A673 (cell line): Measurements from ENCODE around the gene FOSL1. TPM values are rescaled to one million over a fixed set of nuclear protein-coding genes. Genes with fewer than 3 reads are reported as not detected.

Experiments
- BruUV-seq: library from RNA; stranded (reverse); fragments of 400-500 nt; replicated peaks from 2 replicates; lab custom pipeline; 2021; lab: Mats Ljungman, UMichigan
- CTCF ChIA-PET: fragments of 300-600 bp; sonication (Branson Sonifier 250); formaldehyde crosslinking; loops from one replicate; lab custom pipeline; 2022; ENCODE audit warnings: antibody characterized with exemption; lab: Charles Lee
- POLR2A ChIA-PET: fragments of 300-600 bp; sonication (Branson Sonifier 250); formaldehyde crosslinking; loops from one replicate; lab custom pipeline; 2022; ENCODE audit warnings: antibody characterized with exemption; ENCODE audit not compliant: low non-redundant PET; lab: Charles Lee
- DNase-seq: peaks from one replicate; pipeline ENCODE4 v3.0.0-alpha.2; 2015; ENCODE audit warnings: low spot score
- H3K27ac ChIP-seq: fragments of 200-600 bp; sonication (generic); 2 replicates; pipeline ENCODE4 v1.5.1; 2016; ENCODE audit warnings: mixed run types, low read depth, mild to moderate bottlenecking, mixed read lengths, antibody characterized with exemption, low read length; ENCODE audit not compliant: poor library complexity, severe bottlenecking
- H3K27me3 ChIP-seq: fragments of 200-600 bp; sonication (generic); replicated peaks from 2 replicates; pipeline ENCODE4 v1.6.1; 2017; ENCODE audit warnings: mixed run types, low read depth, mild to moderate bottlenecking, mixed read lengths, antibody characterized with exemption, low read length; ENCODE audit not compliant: insufficient read depth, poor library complexity
- H3K36me3 ChIP-seq: fragments of 200-600 bp; sonication (generic); 2 replicates; pipeline ENCODE4 v1.6.1; 2016; ENCODE audit warnings: mixed run types, mild to moderate bottlenecking, mixed read lengths, antibody characterized with exemption, low read length; ENCODE audit not compliant: insufficient read depth, poor library complexity, severe bottlenecking
- H3K4me1 ChIP-seq: fragments of 200-600 bp; sonication (generic); 2 replicates; pipeline ENCODE4 v1.6.1; 2017; ENCODE audit warnings: mixed run types, mild to moderate bottlenecking, mixed read lengths, antibody characterized with exemption, low read length; ENCODE audit not compliant: insufficient read depth, poor library complexity, severe bottlenecking
- H3K4me3 ChIP-seq: fragments of 200-600 bp; sonication (generic); 2 replicates; pipeline ENCODE4 v1.5.1; 2016; ENCODE audit warnings: low read depth, mixed run types, mild to moderate bottlenecking, mixed read lengths, low read length; ENCODE audit not compliant: poor library complexity, severe bottlenecking
- H3K9me3 ChIP-seq: fragments of 200-600 bp; sonication (generic); 2 replicates; pipeline ENCODE4 v1.6.1; 2016; ENCODE audit warnings: mixed run types, low read depth, mild to moderate bottlenecking, mixed read lengths, antibody characterized with exemption, low read length; ENCODE audit not compliant: poor library complexity, severe bottlenecking
- EZH2 ChIP-seq: fragments of 200-600 bp; sonication (generic); IDR thresholded peaks from 2 replicates; pipeline ENCODE4 v1.6.1; 2017; ENCODE audit warnings: borderline replicate concordance, low read depth, mild to moderate bottlenecking, mixed read lengths, antibody characterized with exemption, low read length; ENCODE audit not compliant: poor library complexity, severe bottlenecking
- intact Hi-C: fragments of 100-400 bp; cut with micrococcal nuclease; formaldehyde crosslinking; loops from one replicate; pipeline ENCODE4 v1.10.0; 2022; ENCODE audit not compliant: unreplicated experiment
- total RNA-seq: library from RNA; stranded (reverse); gene quantifications from 2 replicates; pipeline ENCODE4 v1.2.3, GENCODE V29; 2021
- TF ChIP-seq, protein P1 (sequence below): fragments of 300-800, 200-600 bp; sonication (generic); conservative IDR thresholded peaks from 2 replicates; pipeline ENCODE4 v1.5.1; 2017; ENCODE audit warnings: low read depth, mild to moderate bottlenecking, antibody characterized with exemption, low read length, moderate library complexity, mixed read lengths

FOSL1 gene
- total RNA-seq, 1 experiment from 2014 or later = 29.0 TPM

DNA sequence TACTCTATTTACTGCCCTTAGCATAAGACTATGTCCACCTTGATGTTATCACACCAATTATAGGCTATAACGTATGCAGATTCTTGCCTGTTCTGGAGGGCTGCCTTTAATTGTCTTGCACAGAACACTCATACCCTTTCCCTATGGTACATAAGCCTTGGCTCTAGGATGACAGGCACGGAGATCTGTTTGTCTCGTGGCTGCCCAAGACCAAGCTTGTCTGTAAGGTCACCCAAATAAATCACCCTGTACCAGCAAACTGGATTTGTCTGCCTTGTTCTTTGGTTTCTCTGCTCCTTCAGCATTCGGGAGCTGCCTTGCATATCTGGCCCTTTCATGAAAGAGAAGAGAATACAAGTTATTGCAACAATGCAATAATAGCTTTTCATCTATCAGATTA is 37.6 kb upstream of the FOSL1 start:
- ChIA-PET CTCF (no interaction called here), POLR2A (interaction anchor here (0.6 kb wide), 1 partner anchor 428 kb away, joined by 3 read pairs; no protein-coding TSS in a partner anchor)
- intact Hi-C loops = no loop called here
- no peak overlapping the region for H3K27ac ChIP-seq
- TF ChIP-seq, protein P1, sequence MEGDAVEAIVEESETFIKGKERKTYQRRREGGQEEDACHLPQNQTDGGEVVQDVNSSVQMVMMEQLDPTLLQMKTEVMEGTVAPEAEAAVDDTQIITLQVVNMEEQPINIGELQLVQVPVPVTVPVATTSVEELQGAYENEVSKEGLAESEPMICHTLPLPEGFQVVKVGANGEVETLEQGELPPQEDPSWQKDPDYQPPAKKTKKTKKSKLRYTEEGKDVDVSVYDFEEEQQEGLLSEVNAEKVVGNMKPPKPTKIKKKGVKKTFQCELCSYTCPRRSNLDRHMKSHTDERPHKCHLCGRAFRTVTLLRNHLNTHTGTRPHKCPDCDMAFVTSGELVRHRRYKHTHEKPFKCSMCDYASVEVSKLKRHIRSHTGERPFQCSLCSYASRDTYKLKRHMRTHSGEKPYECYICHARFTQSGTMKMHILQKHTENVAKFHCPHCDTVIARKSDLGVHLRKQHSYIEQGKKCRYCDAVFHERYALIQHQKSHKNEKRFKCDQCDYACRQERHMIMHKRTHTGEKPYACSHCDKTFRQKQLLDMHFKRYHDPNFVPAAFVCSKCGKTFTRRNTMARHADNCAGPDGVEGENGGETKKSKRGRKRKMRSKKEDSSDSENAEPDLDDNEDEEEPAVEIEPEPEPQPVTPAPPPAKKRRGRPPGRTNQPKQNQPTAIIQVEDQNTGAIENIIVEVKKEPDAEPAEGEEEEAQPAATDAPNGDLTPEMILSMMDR = no peak
- no peak for TF ChIP-seq EZH2
- H3K27me3 ChIP-seq = no peaks in the 10 kb centered on the region
- H3K36me3 ChIP-seq = no peaks in the 10 kb centered on the region
- no peak for DNase-seq
- no peak overlapping the region for H3K4me3 ChIP-seq
- H3K9me3 ChIP-seq = no peaks in the 10 kb centered on the region
- no peaks in the 10 kb centered on the region for H3K4me1 ChIP-seq
- no TSS peak for BruUV-seq

DNA sequence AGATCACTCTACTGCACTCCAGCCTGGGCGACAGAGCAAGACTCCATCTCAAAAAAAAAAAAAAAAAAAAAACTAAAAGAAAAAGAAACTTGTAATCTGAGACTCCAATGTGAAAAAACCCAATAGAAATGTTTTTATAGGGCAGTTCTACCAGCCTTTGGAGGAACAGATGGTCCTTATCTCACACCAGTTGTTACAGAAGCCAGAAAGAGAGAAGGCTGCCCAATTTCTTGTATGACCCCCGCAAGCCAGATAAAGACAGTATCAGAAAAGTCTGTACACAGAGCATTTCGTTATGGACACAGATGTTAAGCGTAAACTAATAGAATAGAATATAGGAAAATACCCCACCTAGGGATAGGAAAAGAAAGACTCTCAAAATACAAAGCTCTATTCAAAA is 33.8 kb upstream of the FOSL1 start:
- Histone ChIP-seq H3K27ac (no peak overlapping the region), H3K27me3 (no peaks in the 10 kb centered on the region), H3K9me3 (no peaks in the 10 kb centered on the region), H3K4me3 (no peak overlapping the region), H3K4me1 (no peaks in the 10 kb centered on the region), H3K36me3 (no peaks in the 10 kb centered on the region)
- DNase-seq = no peak
- no TSS peak for BruUV-seq
- intact Hi-C loops = no loop called here
- CTCF ChIA-PET = no interaction called here
- no peak for TF ChIP-seq EZH2
- TF ChIP-seq, protein P1 = no peak
- POLR2A ChIA-PET = interaction anchor here (0.7 kb wide), 1 partner anchor 217 kb away, joined by 5 read pairs; no protein-coding TSS in a partner anchor

DNA sequence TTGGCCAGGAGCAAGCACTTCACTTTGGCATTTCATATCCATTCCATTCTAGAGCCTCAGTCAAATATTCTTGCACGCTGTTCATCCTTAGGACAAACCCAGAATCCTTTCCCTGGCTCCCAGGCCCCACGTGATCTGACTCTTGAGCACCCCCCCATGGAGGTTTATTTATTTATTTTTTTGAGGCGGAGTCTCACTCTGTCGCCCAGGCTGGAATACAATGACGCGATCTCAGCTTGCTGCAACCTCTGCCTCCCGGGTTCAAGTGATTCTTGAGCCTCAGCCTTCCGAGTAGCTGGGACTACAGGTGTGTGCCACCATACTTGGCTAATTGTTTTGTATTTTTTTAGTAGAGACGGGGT is 32.4 kb upstream of the FOSL1 start:
- peak; percentile 75 for DNase-seq
- no TSS peak for BruUV-seq
- H3K27ac ChIP-seq = no peak overlapping the region
- TF ChIP-seq EZH2 = no peak
- TF ChIP-seq, protein P1 = no peak; the same call in 1 of the 2 replicates
- H3K4me3 ChIP-seq = no peak overlapping the region
- H3K27me3 ChIP-seq = no peaks in the 10 kb centered on the region
- CTCF ChIA-PET = interaction anchor here (1.2 kb wide), 1 partner anchor 44 kb away, joined by 13 read pairs; the partner anchor contains the start of gene FIBP
- POLR2A ChIA-PET = no interaction called here
- H3K9me3 ChIP-seq = no peaks in the 10 kb centered on the region
- no peaks in the 10 kb centered on the region for H3K4me1 ChIP-seq
- no peaks in the 10 kb centered on the region for H3K36me3 ChIP-seq
- intact Hi-C loops = no loop called here
